Measurements from ENCODE around the gene VAV2. TPM values are rescaled to one million over a fixed set of nuclear protein-coding genes. Genes with fewer than 3 reads are reported as not detected.

Gene VAV2
- total and polyA plus RNA-seq, 11 donors, result 3.3 to 9.9 (median 5.3) TPM

DNA sequence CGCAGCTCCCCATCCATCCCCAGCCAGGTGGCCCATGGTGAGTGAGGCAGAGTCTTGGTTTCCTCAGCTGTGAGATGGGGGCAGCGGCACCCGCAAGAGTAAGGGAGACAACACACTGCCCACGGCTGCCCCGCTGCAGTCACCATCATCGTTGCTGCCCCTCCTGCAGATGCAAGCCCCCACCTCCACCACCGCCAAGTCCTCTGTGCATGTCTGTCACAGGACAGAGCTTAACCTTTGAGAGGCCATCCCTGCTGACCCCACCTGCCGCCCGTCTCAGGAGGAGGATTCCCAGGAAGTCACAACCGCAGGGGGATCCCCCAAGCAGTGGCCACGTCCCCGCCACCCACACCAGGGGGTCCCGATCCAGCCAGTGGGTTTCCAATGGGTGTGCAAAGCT lies 113.7 kb downstream of the VAV2 start:
- peaks cover 0 to 23% (median 0%) of the 10 kb centered on the region in 12 donors for H3K4me1 ChIP-seq
- H3K27ac ChIP-seq, result no peak overlapping the region
- H3K4me3 ChIP-seq, result no peak overlapping the region
- ATAC-seq (no peak), DNase-seq (peak in 1 of 5 donors; percentile 47)
- H3K36me3 ChIP-seq, result no peaks in the 10 kb centered on the region
- H3K27me3 ChIP-seq, result no peaks in the 10 kb centered on the region
- TF ChIP-seq POLR2A (IDR thresholded peaks at IDR 0.05), result no peak
- no peak for TF ChIP-seq CTCF (IDR thresholded peaks at IDR 0.05)
- H3K9me3 ChIP-seq, result no peaks in the 10 kb centered on the region
- WGBS, 4 donors, result 90 to 100% (median 94%) methylated on average over 2 to 13 of the region's 13 CpGs
- intact Hi-C loops (cut with DNase I), result no loop called here

GRCh38 chr9:133877967-133878366 lies 114.2 kb downstream of the VAV2 start:
- no peak for ATAC-seq
- WGBS, 4 donors, result 90 to 96% (median 95%) methylated on average over 17 of the region's 17 CpGs

DNA sequence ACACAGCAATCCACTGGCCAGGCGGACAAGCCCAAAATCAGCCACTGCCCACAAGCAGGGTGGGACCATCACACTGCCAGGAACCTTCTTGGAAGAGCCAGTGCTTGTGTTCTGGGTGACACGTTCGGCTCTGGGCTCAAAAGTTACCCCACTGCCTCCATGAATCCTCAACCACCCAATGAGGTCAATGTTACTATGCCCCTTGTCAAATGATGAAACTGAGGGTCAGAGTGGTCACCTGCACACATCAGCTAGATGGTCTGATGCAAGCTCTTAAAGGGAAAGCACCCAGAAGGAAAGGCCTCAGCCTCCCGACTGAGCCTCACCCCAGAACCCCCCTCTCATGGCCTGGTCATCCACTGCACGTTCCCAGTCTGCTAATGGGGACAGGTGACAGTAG lies 114.8 kb downstream of the VAV2 start:
- 84 to 95% (median 89%) methylated on average over 5 of the region's 5 CpGs for WGBS, 4 donors
- DNase-seq (no peak), ATAC-seq (no peak)
- no peaks in the 10 kb centered on the region for H3K36me3 ChIP-seq
- H3K4me1 ChIP-seq, result peaks cover 0 to 23% (median 0%) of the 10 kb centered on the region in 12 donors
- no peak overlapping the region for H3K4me3 ChIP-seq
- no peak for TF ChIP-seq CTCF (IDR thresholded peaks at IDR 0.05)
- no peak for TF ChIP-seq POLR2A (IDR thresholded peaks at IDR 0.05)
- H3K9me3 ChIP-seq, result no peaks in the 10 kb centered on the region
- H3K27me3 ChIP-seq, result no peaks in the 10 kb centered on the region
- intact Hi-C loops (cut with DNase I), result no loop called here
- H3K27ac ChIP-seq, result no peak overlapping the region

More at GRCh38 chr9:133877967-133878366, 114.2 kb downstream of the VAV2 start:
- Histone ChIP-seq H3K27ac (no peak overlapping the region), H3K27me3 (no peaks in the 10 kb centered on the region), H3K4me3 (no peak overlapping the region), H3K36me3 (no peaks in the 10 kb centered on the region), H3K9me3 (no peaks in the 10 kb centered on the region), H3K4me1 (peaks cover 0 to 23% (median 0%) of the 10 kb centered on the region in 12 donors)
- TF ChIP-seq CTCF (IDR thresholded peaks at IDR 0.05) (no peak), POLR2A (IDR thresholded peaks at IDR 0.05) (no peak)
- DNase-seq, result peak in 1 of 5 donors; percentile 61
- intact Hi-C loops (cut with DNase I), result no loop called here

DNA sequence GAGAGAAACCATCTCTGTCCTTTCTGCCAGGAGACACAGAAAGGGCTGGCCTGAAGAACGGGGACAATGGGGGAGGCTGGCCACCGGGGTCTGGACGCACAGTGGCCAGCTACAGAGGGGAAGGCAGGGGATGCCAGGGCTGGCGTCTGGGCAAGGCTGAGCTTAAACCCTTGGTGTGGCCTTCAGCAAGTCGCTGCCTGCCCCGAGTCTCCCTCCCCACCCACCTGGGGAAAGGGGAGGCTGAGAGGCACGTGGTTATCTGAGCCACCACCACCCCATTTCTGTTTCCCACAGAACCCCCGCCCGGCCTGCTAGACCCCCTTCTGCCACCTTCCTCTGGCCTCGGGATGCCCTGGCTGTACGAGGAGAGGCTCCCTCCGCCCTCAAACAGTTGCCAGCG lies 115.3 kb downstream of the VAV2 start:
- ATAC-seq, result no peak
- WGBS, 4 donors, result 87 to 95% (median 93%) methylated on average over 13 of the region's 13 CpGs
- DNase-seq, result no peak
- no peak for TF ChIP-seq CTCF (IDR thresholded peaks at IDR 0.05)
- no peak for TF ChIP-seq POLR2A (IDR thresholded peaks at IDR 0.05)
- Histone ChIP-seq H3K4me3 (no peak overlapping the region), H3K27me3 (no peaks in the 10 kb centered on the region), H3K27ac (no peak overlapping the region), H3K9me3 (no peaks in the 10 kb centered on the region), H3K4me1 (peaks cover 0 to 19% (median 0%) of the 10 kb centered on the region in 12 donors), H3K36me3 (no peaks in the 10 kb centered on the region)
- intact Hi-C loops (cut with DNase I), result no loop called here

All from heart left ventricle (tissue), 16 donors.